Fibroblast of pulmonary artery (primary cell): ENCODE measurements around the gene UQCC5.

ENCODE experiments used
- DNase-seq: peaks from one replicate; pipeline ENCODE4 v3.0.0-alpha.2; 2010; ENCODE audit warnings: low read depth
- H3K4me3 ChIP-seq: replicated peaks from 2 replicates; pipeline ENCODE4 v1.5.1; 2011; ENCODE audit warnings: low read depth, mild to moderate bottlenecking, control low read depth, low read length, moderate library complexity
- CTCF ChIP-seq: IDR thresholded peaks from 2 replicates; pipeline ENCODE4 v1.5.1; 2011; ENCODE audit warnings: mild to moderate bottlenecking, control low read depth, low read length, inconsistent platforms; ENCODE audit errors: missing control alignments

The UQCC5 gene

DNA sequence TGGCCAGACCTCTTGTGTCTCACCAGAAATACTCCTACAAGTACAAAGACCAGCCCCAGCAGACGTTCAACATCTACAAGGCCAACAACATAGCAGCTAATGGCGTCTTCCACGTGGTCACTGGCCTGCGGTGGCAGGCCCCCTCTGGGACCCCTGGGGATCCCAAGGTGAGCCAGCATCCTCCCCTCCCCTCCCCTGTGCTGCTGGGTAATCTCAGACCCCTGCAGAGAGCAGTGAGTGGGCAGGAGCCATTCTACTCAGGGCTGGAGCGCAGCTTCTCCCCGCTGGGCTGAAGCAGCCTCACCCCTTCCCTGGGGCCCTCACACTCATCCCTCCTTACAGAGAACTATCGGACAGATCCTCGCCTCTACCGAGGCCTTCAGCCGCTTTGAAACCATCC is 31.4 kb upstream of the UQCC5 start:
- H3K4me3 ChIP-seq: no peak overlapping the region
- TF ChIP-seq CTCF: no peak
- DNase-seq: no peak

DNA sequence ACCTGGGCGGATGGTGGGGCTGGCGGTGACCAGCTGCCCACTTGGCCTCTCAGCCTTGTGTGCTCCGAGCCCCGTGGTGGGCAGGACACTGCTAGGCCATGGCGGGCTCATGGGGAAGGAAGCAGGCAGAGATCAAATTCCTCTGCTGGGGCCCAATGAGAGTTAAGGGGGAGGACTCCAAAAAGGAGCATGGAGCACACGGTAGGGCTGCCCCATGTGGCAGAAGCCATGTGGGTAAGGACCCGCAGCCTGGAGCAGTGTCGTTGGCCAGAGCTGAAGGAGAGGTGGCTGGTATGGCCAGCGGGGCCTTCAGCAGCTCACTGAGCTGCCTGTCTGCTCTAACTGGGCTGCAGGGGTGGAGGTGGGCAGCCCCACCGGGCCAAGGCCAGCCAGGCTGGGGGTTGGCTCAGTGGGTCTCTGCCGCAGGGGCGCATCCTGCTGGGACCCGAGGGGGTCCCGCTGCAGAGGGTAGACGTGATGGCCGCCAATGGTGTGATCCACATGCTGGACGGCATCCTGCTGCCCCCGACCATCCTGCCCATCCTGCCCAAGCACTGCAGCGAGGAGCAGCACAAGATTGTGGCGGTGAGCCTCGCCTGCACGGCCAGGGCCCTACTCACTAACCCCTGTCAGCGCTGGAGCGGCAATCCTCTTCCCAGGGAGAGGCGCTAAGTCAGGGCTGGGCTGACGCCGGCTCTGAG is 30.0 kb upstream of the UQCC5 start:
- H3K4me3 ChIP-seq: no peak overlapping the region
- no peak for TF ChIP-seq CTCF
- no peak for DNase-seq

- H3K4me3 ChIP-seq: no peak overlapping the region
- DNase-seq: peak; percentile 28
- TF ChIP-seq CTCF: no peak
Measured at GRCh38 chr3:52507359-52507758, 29.0 kb upstream of the UQCC5 start.

DNA sequence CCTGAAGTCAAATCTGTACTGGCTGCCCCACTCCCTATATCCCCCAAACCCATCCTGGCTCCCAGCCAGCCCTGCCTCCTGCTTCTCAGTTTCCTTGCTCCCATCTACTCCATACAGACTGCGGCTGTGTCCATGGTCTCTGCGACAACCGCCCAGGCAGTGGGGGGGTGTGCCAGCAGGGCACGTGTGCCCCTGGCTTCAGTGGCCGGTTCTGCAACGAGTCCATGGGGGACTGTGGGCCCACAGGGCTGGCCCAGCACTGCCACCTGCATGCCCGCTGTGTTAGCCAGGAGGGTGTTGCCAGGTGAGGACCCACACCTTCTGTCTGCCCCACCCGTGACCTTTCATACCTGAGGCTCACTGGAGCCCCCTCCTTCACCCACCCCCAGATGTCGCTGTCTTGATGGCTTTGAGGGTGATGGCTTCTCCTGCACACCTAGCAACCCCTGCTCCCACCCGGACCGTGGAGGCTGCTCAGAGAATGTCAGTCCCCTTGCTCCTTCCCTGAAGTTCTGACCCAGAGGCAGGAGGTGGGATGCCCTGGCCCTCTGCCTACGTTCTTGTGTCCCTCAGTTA is 26.6 kb upstream of the UQCC5 start:
- TF ChIP-seq CTCF: no peak
- no peak for DNase-seq
- no peak overlapping the region for H3K4me3 ChIP-seq

GRCh38 chr3:52511509-52511908 is 24.9 kb upstream of the UQCC5 start:
- H3K4me3 ChIP-seq: no peak overlapping the region
- no peak for DNase-seq
- no peak for TF ChIP-seq CTCF

- no peak overlapping the region for H3K4me3 ChIP-seq
- TF ChIP-seq CTCF: no peak
- no peak for DNase-seq
Measured at GRCh38 chr3:52512105-52512504, 24.3 kb upstream of the UQCC5 start.

GRCh38 chr3:52512727-52513126 is 23.7 kb upstream of the UQCC5 start:
- no peak for DNase-seq
- no peak overlapping the region for H3K4me3 ChIP-seq
- no peak for TF ChIP-seq CTCF
